GM12875 (cell line): ENCODE results near the gene NR0B2.
"Not testable (repeated sequence)": the region's sequence is repeated elsewhere in the genome, so short reads cannot be mapped to it uniquely, and the experiment has no call there.

ENCODE experiments used
- H3K4me3 ChIP-seq: one replicate; pipeline ENCODE4 v1.5.1; 2011; ENCODE audit warnings: low read depth, low read length, control low read depth
- CTCF ChIP-seq: IDR thresholded peaks from 2 replicates; pipeline ENCODE4 v1.5.1; 2011; ENCODE audit warnings: low read depth, mild to moderate bottlenecking, control low read depth, inconsistent platforms, low read length, moderate library complexity, borderline replicate concordance; ENCODE audit not compliant: insufficient read depth

The NR0B2 gene

GRCh38 chr1:26956321-26956720, 42.5 kb upstream of the NR0B2 start:
- no peak for TF ChIP-seq CTCF
- no peak overlapping the region for H3K4me3 ChIP-seq

- no peak overlapping the region for H3K4me3 ChIP-seq
- TF ChIP-seq CTCF: no peak
These were observed 39.6 kb upstream of the NR0B2 start for GRCh38 chr1:26953374-26953773.

- no peak for TF ChIP-seq CTCF
- H3K4me3 ChIP-seq: no peak overlapping the region
These were observed 38.2 kb upstream of the NR0B2 start for GRCh38 chr1:26951821-26952497.

- no peak for TF ChIP-seq CTCF
- no peak overlapping the region for H3K4me3 ChIP-seq
These were observed 37.4 kb upstream of the NR0B2 start for GRCh38 chr1:26951216-26951615.

GRCh38 chr1:26950602-26951001, 36.8 kb upstream of the NR0B2 start:
- no peak overlapping the region for H3K4me3 ChIP-seq
- TF ChIP-seq CTCF: no peak

- TF ChIP-seq CTCF: no peak
These were observed 36.1 kb upstream of the NR0B2 start for GRCh38 chr1:26949926-26950319.

GRCh38 chr1:26949266-26949925, 35.6 kb upstream of the NR0B2 start:
- H3K4me3 ChIP-seq: no peak overlapping the region
- no peak for TF ChIP-seq CTCF

More at GRCh38 chr1:26949926-26950319, 36.1 kb upstream of the NR0B2 start:
- no peak overlapping the region for H3K4me3 ChIP-seq

- H3K4me3 ChIP-seq: not testable (repeated sequence)
These were observed 34.9 kb upstream of the NR0B2 start for GRCh38 chr1:26948725-26949057.
